C4-2B (cell line): Measurements from ENCODE around the gene CCL25.

Source experiments
- ZFX ChIP-seq: fragments of 450-650 bp; IDR thresholded peaks from 2 replicates; pipeline ENCODE4 v1.6.1; 2017
- TF ChIP-seq, protein P1 (sequence below): fragments of 450-650 bp; conservative IDR thresholded peaks from 2 replicates; pipeline ENCODE4 v1.5.1; 2017; ENCODE audit warnings: mild to moderate bottlenecking

DNA sequence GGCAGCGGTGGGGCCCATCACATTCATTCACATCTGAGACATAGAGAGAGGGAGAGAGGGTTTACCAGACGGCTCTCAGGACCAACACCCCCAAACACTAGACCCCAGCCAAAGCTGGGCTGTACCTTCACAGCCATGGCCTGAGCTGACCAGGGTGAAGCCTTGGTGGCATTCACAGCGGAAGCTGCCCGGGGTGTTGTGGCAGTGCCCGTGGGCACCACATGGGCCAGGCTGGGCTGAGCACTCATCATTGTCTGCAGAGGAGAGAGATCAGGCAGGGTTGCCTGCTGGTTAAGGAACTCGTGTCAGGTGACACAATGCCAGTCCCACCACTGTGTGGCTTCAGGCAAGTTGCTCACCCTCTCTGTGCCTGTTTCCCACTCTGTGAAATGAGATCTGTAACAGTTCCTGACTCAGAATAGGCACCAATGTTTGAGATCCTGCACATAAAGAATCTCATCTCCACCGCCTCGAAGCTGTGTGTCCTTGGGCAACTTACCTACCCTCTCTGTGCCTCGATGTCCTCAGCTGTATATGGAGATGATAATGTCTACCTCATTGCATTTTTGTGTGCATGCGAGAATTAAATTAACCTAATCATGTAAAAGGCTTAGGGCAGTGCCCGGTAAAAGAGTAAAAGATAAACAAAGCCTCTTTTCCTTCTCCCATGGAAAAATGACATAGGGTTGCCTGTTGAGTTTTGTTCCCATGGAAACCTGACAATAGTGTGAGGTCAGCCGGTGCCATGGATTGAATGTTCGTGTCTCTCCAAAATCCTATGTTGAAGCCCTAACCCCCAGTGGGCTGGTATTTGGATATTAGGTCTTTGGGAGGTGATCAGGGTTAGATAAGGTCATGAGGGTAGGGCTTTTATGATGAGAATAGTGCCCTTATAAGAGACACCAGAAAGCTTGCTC, 22.9 kb downstream of the CCL25 start:
- TF ChIP-seq, protein P1, sequence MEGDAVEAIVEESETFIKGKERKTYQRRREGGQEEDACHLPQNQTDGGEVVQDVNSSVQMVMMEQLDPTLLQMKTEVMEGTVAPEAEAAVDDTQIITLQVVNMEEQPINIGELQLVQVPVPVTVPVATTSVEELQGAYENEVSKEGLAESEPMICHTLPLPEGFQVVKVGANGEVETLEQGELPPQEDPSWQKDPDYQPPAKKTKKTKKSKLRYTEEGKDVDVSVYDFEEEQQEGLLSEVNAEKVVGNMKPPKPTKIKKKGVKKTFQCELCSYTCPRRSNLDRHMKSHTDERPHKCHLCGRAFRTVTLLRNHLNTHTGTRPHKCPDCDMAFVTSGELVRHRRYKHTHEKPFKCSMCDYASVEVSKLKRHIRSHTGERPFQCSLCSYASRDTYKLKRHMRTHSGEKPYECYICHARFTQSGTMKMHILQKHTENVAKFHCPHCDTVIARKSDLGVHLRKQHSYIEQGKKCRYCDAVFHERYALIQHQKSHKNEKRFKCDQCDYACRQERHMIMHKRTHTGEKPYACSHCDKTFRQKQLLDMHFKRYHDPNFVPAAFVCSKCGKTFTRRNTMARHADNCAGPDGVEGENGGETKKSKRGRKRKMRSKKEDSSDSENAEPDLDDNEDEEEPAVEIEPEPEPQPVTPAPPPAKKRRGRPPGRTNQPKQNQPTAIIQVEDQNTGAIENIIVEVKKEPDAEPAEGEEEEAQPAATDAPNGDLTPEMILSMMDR: no peak
- no peak for TF ChIP-seq ZFX
